TTC549 (cell line): ENCODE measurements around the gene ZNF446.
"Not testable (repeated sequence)": the region's sequence is repeated elsewhere in the genome, so short reads cannot be mapped to it uniquely, and the experiment has no call there.

Experiments used
- FAIRE-seq: peaks from 2 replicates; lab custom pipeline; 2012; peaks lifted over from hg19 to GRCh38; lab: Jason Lieb, UNC

The ZNF446 gene

GRCh38 chr19:58470837-58471543 lies 5.2 kb upstream of the ZNF446 start:
- FAIRE-seq = not testable (repeated sequence)

GRCh38 chr19:58471736-58472135 lies 4.4 kb upstream of the ZNF446 start:
- no peak for FAIRE-seq

- FAIRE-seq = no peak
Measured at GRCh38 chr19:58473775-58474174, 2.4 kb upstream of the ZNF446 start.

- FAIRE-seq = no peak
Measured at GRCh38 chr19:58474291-58474996, 1.7 kb upstream of the ZNF446 start.

DNA sequence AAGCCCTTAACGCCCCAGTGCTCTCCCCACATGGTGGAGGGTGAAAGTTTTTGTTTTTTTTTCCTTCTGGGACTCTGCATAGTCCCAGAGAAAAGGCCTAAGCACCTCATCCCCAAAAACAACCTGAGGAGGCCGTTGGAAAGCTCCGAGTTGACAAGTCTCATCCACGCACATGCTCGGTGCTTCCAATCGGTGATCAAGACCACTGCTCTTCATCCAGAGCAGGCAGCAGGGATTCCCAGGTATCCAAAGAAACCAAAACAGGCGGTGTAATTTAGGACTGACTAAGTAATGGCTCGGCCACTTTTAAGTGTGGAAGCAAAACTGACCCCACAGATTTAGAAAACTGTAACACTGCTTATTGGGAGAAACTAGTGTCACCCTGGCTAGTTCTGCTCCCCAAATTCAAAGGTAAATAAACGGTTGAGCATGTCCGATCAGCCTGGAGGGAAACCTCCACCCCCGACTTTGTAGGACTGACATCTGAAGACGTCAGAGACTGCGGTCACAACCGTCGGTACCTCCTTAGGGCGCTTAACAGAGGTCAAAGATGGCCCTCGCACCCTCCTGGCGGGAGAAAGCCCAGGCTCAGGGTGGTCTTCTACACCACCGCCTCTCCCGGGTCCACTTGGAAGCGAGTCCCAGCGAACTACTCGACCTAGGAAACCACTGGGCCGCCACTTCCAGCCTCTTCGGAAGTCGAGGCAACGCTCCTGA lies 997 bp upstream of the ZNF446 start:
- FAIRE-seq = no peak

GRCh38 chr19:58476498-58477015 lies 405 bp downstream of the ZNF446 start:
- FAIRE-seq = no peak

DNA sequence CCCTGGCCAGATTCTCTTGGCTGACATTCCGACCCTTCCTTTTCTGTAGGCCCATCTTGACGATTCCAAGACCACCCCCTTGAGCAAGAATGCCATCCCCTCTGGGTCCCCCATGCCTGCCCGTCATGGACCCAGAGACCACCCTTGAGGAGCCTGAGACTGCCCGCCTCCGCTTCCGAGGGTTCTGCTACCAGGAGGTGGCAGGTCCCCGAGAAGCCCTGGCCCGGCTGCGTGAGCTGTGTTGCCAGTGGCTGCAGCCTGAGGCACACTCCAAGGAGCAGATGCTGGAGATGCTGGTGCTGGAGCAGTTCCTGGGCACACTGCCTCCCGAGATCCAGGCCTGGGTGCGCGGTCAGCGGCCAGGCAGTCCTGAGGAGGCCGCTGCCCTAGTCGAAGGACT lies 978 bp downstream of the ZNF446 start:
- no peak for FAIRE-seq

GRCh38 chr19:58477871-58478270 lies 1.7 kb downstream of the ZNF446 start:
- no peak for FAIRE-seq

GRCh38 chr19:58479303-58479702 lies 3.2 kb downstream of the ZNF446 start:
- no peak for FAIRE-seq

GRCh38 chr19:58479736-58480480 lies 3.8 kb downstream of the ZNF446 start:
- no peak for FAIRE-seq

DNA sequence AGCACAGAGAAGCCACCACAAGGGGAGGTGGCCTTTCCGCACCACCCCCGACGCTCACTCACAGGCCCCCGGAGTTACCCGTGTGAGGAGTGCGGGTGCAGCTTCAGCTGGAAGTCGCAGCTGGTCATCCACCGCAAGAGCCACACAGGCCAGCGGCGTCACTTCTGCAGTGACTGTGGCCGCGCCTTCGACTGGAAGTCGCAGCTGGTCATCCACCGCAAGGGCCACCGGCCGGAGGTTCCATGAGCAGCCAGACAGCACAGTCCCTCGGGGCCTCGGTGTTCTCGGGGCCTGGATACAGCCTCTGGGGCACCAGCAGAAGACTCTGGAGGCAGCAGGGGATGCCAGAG lies 4.3 kb downstream of the ZNF446 start:
- no peak for FAIRE-seq

GRCh38 chr19:58480831-58481230 lies 4.7 kb downstream of the ZNF446 start:
- no peak for FAIRE-seq

GRCh38 chr19:58482372-58482771 lies 6.2 kb downstream of the ZNF446 start:
- FAIRE-seq = no peak

DNA sequence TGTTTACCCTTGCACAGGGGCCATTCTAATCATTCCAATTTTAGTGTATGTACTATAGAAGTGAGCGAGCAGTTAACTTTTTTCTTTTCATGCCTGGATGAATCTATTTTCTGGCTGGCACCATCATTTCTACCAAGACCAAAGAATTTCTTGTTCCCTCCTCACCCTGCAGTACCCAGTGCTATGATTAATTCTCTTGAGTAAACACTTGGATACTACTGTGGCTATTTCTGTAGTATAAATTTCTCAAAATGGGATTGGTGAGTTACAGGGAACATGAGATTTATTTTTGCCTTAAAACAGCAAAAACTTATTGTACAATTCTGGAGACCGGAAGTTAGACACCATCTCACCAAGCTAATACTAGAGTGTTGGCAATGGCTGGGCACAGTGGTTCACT lies 7.6 kb downstream of the ZNF446 start:
- no peak for FAIRE-seq

- not testable (repeated sequence) for FAIRE-seq
Measured at GRCh38 chr19:58484349-58484748, 8.2 kb downstream of the ZNF446 start.

- no peak for FAIRE-seq
Measured at GRCh38 chr19:58491393-58491792, 15.2 kb downstream of the ZNF446 start.

GRCh38 chr19:58492265-58492664 lies 16.1 kb downstream of the ZNF446 start:
- FAIRE-seq = no peak

DNA sequence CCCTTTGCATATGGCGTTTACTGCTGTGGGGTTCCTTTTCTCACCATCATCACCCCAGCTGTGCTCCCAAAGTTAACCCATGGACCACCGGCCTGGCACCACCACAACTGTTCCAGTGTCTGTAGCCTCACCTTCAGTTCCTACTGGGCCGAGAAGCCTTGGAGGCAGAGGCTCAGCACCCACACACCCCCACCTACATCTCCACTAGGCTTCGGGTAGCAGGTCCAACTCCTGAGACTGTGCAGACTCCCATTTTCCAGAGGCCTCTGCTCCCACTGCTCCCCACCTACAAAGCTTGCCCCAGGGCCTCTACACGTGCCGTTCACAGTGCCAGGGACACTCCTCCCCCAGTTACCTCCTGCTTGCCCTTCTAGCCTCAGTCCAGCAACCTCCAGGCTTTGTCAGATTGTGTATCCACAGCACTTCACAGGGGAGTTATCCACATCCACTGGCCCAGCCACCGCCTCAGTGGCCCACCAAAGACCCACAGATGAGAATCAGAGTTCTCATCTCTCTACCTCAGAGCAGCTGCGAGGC lies 21.6 kb downstream of the ZNF446 start:
- no peak for FAIRE-seq

DNA sequence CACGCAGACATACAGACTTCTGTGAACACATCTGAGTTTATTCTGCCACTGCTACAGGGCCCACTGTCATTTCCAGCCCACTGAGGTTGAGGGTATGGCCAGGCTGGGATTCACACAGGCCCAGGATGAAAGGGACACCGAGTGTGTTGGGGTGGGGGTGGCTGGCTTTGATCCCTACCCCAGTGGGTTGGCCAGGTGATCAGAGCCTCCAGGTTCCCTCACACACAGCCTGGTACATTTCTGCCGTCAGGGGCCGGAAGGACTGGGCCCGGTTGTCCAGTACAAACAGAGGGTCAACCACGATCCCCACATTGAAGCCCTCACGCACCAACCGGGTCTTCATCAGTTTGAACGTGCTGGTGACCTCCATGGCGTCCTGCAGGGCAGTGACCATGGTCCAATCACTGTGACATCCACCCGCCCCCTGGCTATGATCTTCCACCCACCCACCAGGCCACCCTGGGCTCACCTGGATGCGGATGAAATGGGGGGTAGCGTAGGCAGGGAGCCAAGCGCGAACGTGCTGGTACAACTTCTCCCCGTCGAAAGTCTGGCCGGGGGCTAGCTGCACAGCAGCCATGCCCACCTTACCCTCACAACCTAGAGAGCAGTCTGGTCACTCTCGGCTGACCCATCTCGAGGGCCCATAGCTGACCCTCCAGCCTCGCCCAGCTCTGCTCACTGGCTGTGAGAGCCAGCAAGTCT lies 22.3 kb downstream of the ZNF446 start:
- no peak for FAIRE-seq

GRCh38 chr19:58499021-58499927 lies 23.1 kb downstream of the ZNF446 start:
- FAIRE-seq = no peak
